Neural progenitor cell (in vitro differentiated cells): ENCODE measurements around the gene TRIM51. TPM values are rescaled to one million over a fixed set of nuclear protein-coding genes. Genes with fewer than 3 reads are reported as not detected.
"Not testable (repeated sequence)": the region's sequence is repeated elsewhere in the genome, so short reads cannot be mapped to it uniquely, and the experiment has no call there.

Experiments
- DNase-seq: peaks from one replicate; pipeline ENCODE4 v3.0.0-alpha.2; 2016; ENCODE audit warnings: low spot score
- H2AFZ ChIP-seq: fragments of 200-600 bp; sonication (generic); replicated peaks from 2 replicates; pipeline ENCODE4 v1.6.1; 2016; ENCODE audit warnings: antibody characterized with exemption
- H3F3A ChIP-seq: fragments of 200-600 bp; sonication (generic); 2 replicates; pipeline ENCODE4 v1.6.1; 2016; ENCODE audit warnings: antibody characterized with exemption, low read depth
- H3K27ac ChIP-seq: fragments of 200-600 bp; sonication (generic); 2 replicates; pipeline ENCODE4 v1.5.1; 2016; ENCODE audit warnings: mild to moderate bottlenecking
- H3K27me3 ChIP-seq: fragments of 200-600 bp; sonication (generic); 2 replicates; pipeline ENCODE4 v1.6.1; 2016; ENCODE audit warnings: mild to moderate bottlenecking, moderate library complexity
- H3K36me3 ChIP-seq: fragments of 200-600 bp; sonication (generic); 2 replicates; pipeline ENCODE4 v1.5.1; 2016
- H3K4me1 ChIP-seq: fragments of 200-600 bp; sonication (generic); 2 replicates; pipeline ENCODE4 v1.6.1; 2016; ENCODE audit warnings: mixed run types
- H3K4me2 ChIP-seq: fragments of 200-600 bp; sonication (generic); 2 replicates; pipeline ENCODE4 v1.6.1; 2016
- H3K4me3 ChIP-seq: fragments of 200-600 bp; sonication (generic); 2 replicates; pipeline ENCODE4 v1.5.1; 2016
- H3K79me2 ChIP-seq: fragments of 200-600 bp; sonication (generic); 2 replicates; pipeline ENCODE4 v1.6.1; 2016; ENCODE audit warnings: low read depth
- H3K9ac ChIP-seq: fragments of 200-600 bp; sonication (generic); 2 replicates; pipeline ENCODE4 v1.6.1; 2016
- H3K9me3 ChIP-seq: fragments of 200-600 bp; sonication (generic); 2 replicates; pipeline ENCODE4 v1.5.1; 2016; ENCODE audit warnings: low read depth
- H4K20me1 ChIP-seq: fragments of 200-600 bp; sonication (generic); 2 replicates; pipeline ENCODE4 v1.6.1; 2016; ENCODE audit warnings: low read depth
- H3K27ac Mint-ChIP-seq: 3 replicates; pipeline ENCODE4 v1.8.0; 2021; ENCODE audit warnings: mixed read lengths
- H3K27me3 Mint-ChIP-seq: 2 replicates; pipeline ENCODE4 v1.8.0; 2022; ENCODE audit warnings: low read depth, mild to moderate bottlenecking, inconsistent platforms, moderate library complexity, mixed read lengths; ENCODE audit not compliant: insufficient read depth
- H3K36me3 Mint-ChIP-seq: 3 replicates; pipeline ENCODE4 v1.8.0; 2021; ENCODE audit warnings: mixed read lengths
- H3K4me1 Mint-ChIP-seq: 3 replicates; pipeline ENCODE4 v1.8.0; 2021; ENCODE audit warnings: mixed read lengths
- H3K4me3 Mint-ChIP-seq: 3 replicates; pipeline ENCODE4 v1.8.0; 2021; ENCODE audit warnings: mild to moderate bottlenecking, moderate library complexity, mixed read lengths
- H3K9me3 Mint-ChIP-seq: 3 replicates; pipeline ENCODE4 v1.8.0; 2020; ENCODE audit warnings: mixed read lengths
- CTCF ChIP-seq: fragments of 200-600 bp; sonication (generic); IDR thresholded peaks from 2 replicates; pipeline ENCODE4 v1.5.1; 2017; ENCODE audit warnings: antibody characterized with exemption, mild to moderate bottlenecking
- EZH2 ChIP-seq: fragments of 200-600 bp; sonication (generic); IDR thresholded peaks from 2 replicates; pipeline ENCODE4 v1.6.1; 2017; ENCODE audit warnings: antibody characterized with exemption, mild to moderate bottlenecking, moderate library complexity
- EZH2phosphoT487 ChIP-seq: fragments of 200-600 bp; sonication (generic); IDR thresholded peaks from 2 replicates; pipeline ENCODE4 v1.6.1; 2017; ENCODE audit warnings: antibody characterized with exemption
- total RNA-seq: library from RNA; depleted of rRNA; stranded (reverse); fragments of >200 nt; gene quantifications from 2 replicates; pipeline ENCODE4 v1.2.3, GENCODE V29; 2015; ENCODE audit warnings: low replicate concordance

TRIM51 gene
- not detected in 2 replicates for total RNA-seq

- H3K9me3 Mint-ChIP-seq = not testable (repeated sequence)
Observed at GRCh38 chr11:55882997-55883396, at the start of gene TRIM51. TRIM51 (plus strand) TSS chr11:55883297; CDS start chr11:55885429, 2,132 bp downstream.

GRCh38 chr11:55838452-55838851 lies 44.6 kb upstream of the TRIM51 start, which contains the start of gene OR5D16:
OR5D16 (plus strand) TSS chr11:55838752; CDS start chr11:55838752, 0 bp downstream.
- no peak within 1 kb of the TSS for H3K27ac Mint-ChIP-seq
- TF ChIP-seq CTCF = no peak
- TF ChIP-seq EZH2 = no peak
- TF ChIP-seq EZH2phosphoT487 = no peak
- peaks cover 42% of the 10 kb centered on the region for H3K9me3 ChIP-seq

More at GRCh38 chr11:55882997-55883396, at the start of gene TRIM51:
- not testable (repeated sequence) for H3K4me3 Mint-ChIP-seq, H3K4me2 ChIP-seq, H3K4me1 ChIP-seq, H3F3A ChIP-seq, H3K4me3 ChIP-seq, H3K9me3 ChIP-seq, H3K27me3 Mint-ChIP-seq, H3K36me3 Mint-ChIP-seq, H3K79me2 ChIP-seq, H3K27me3 ChIP-seq, H3K36me3 ChIP-seq, H3K4me1 Mint-ChIP-seq, H3K9ac ChIP-seq, DNase-seq, H3K27ac Mint-ChIP-seq, H2AFZ ChIP-seq, H4K20me1 ChIP-seq, H3K27ac ChIP-seq

GRCh38 chr11:55847453-55847852 lies 35.6 kb upstream of the TRIM51 start:
- no peak for DNase-seq
- Histone ChIP-seq H3K4me2 (no peak overlapping the region), H3K9me3 (peaks cover 25% of the 10 kb centered on the region), H3K4me1 (no peaks in the 10 kb centered on the region), H3K9ac (no peak overlapping the region), H2AFZ (no peak overlapping the region), H3K27ac (no peak overlapping the region), H3K4me3 (no peak overlapping the region), H3K36me3 (no peaks in the 10 kb centered on the region), H3K79me2 (no peaks in the 10 kb centered on the region), H3F3A (no peaks in the 10 kb centered on the region), H3K27me3 (no peaks in the 10 kb centered on the region), H4K20me1 (no peaks in the 10 kb centered on the region)
- H3K9me3 Mint-ChIP-seq = peaks cover 5% of the 10 kb centered on the region
- no peak overlapping the region for H3K4me3 Mint-ChIP-seq
- TF ChIP-seq CTCF (no peak), EZH2phosphoT487 (no peak), EZH2 (no peak)
- no peaks in the 10 kb centered on the region for H3K4me1 Mint-ChIP-seq
- H3K27me3 Mint-ChIP-seq = no peaks in the 10 kb centered on the region
- H3K27ac Mint-ChIP-seq = no peak overlapping the region
- no peaks in the 10 kb centered on the region for H3K36me3 Mint-ChIP-seq

More at GRCh38 chr11:55838452-55838851, 44.6 kb upstream of the TRIM51 start, which contains the start of gene OR5D16:
- DNase-seq = no peak
- H3K4me1 ChIP-seq = no peaks in the 10 kb centered on the region
- H3K27me3 ChIP-seq = no peaks in the 10 kb centered on the region
- H3K4me1 Mint-ChIP-seq = no peaks in the 10 kb centered on the region
- H3K79me2 ChIP-seq = no peaks in the 10 kb centered on the region
- H3K4me2 ChIP-seq = no peak within 1 kb of the TSS
- H3K9ac ChIP-seq = no peak within 1 kb of the TSS
- no peaks in the 10 kb centered on the region for H3K36me3 ChIP-seq
- H3K4me3 Mint-ChIP-seq = no peak within 1 kb of the TSS
- H4K20me1 ChIP-seq = no peaks in the 10 kb centered on the region
- no peaks in the 10 kb centered on the region for H3F3A ChIP-seq
- H3K27me3 Mint-ChIP-seq = no peaks in the 10 kb centered on the region
- H3K9me3 Mint-ChIP-seq = peaks cover 22% of the 10 kb centered on the region
- H3K27ac ChIP-seq = no peak within 1 kb of the TSS
- H3K36me3 Mint-ChIP-seq = no peaks in the 10 kb centered on the region
- H3K4me3 ChIP-seq = no peak within 1 kb of the TSS
- no peak within 1 kb of the TSS for H2AFZ ChIP-seq

GRCh38 chr11:55849037-55849436 lies 34.1 kb upstream of the TRIM51 start:
- Mint-ChIP-seq H3K4me1 (no peaks in the 10 kb centered on the region), H3K4me3 (no peak overlapping the region), H3K36me3 (no peaks in the 10 kb centered on the region), H3K27ac (no peak overlapping the region), H3K9me3 (peaks cover 6% of the 10 kb centered on the region), H3K27me3 (no peaks in the 10 kb centered on the region)
- H3K9ac ChIP-seq = no peak overlapping the region
- H3K4me1 ChIP-seq = no peaks in the 10 kb centered on the region
- no peak overlapping the region for H2AFZ ChIP-seq
- H3K27ac ChIP-seq = no peak overlapping the region
- TF ChIP-seq EZH2phosphoT487 = no peak
- no peak for TF ChIP-seq EZH2
- TF ChIP-seq CTCF = no peak
- no peaks in the 10 kb centered on the region for H3K27me3 ChIP-seq
- H3K9me3 ChIP-seq = peaks cover 33% of the 10 kb centered on the region
- no peak overlapping the region for H3K4me3 ChIP-seq
- H3F3A ChIP-seq = no peaks in the 10 kb centered on the region
- H3K4me2 ChIP-seq = no peak overlapping the region
- H3K79me2 ChIP-seq = no peaks in the 10 kb centered on the region
- no peaks in the 10 kb centered on the region for H3K36me3 ChIP-seq
- H4K20me1 ChIP-seq = no peaks in the 10 kb centered on the region
- DNase-seq = no peak
